Vagina (tissue), 2 donors: ENCODE data around the gene PI4KA.

Source experiments
- POLR2A ChIP-seq, 2 donors: fragments of 450-650 bp; IDR thresholded peaks; one replicate each; pipeline ENCODE4 v1.6.1; 2017; ENCODE audit warnings: antibody characterized with exemption in 2 of 2, mild to moderate bottlenecking in 2 of 2, moderate library complexity in 2 of 2
- POLR2AphosphoS5 ChIP-seq, 2 donors: sonication (generic); formaldehyde crosslinking; IDR thresholded peaks; one replicate each; pipeline ENCODE4 v1.9.0; 2017; ENCODE audit warnings: antibody characterized with exemption in 2 of 2, mild to moderate bottlenecking in 2 of 2, low read depth in 1 of 2; ENCODE audit not compliant: insufficient read depth in 1 of 2
- TF ChIP-seq, protein P1 (sequence below), 3 experiments: fragments of 450-650 bp in 2 of 3; fragments of 200-600 bp in 1 of 3; sonication (generic) in 1 of 3; IDR thresholded peaks; one replicate each; pipeline ENCODE4 v1.5.1; 2017 to 2019; ENCODE audit warnings: antibody characterized with exemption in 3 of 3, mild to moderate bottlenecking in 2 of 3, moderate library complexity in 2 of 3

DNA sequence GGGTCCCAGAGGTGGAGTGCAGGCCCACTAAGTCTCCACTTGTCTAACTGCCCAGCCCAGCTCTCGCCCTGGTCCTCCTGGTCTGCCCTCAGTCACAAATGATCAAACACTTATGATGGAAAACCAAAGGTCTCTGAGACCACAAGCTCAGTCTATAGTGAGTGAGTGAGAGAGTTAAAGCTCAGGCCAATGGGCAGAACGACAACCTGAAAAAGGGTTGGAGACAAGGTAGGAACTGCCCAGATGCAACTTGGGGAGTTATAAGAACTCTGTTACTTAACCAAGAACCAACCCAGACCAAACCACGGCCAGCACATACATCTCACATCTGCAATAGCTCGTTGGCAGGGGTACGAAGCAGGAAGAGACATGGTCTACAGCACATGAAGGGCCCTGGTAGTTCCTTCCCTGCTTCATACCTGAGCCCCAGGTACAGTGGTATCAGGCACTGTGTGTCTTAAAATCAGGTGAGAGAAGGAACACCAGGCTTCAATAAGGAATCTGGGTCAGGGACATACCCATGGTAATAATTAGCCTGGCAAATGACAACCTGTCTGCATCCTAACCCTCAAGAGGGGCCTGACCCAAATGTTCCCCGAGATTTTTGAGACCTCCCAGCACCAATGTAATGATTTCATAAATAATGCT, 48.9 kb downstream of the PI4KA start:
- TF ChIP-seq, protein P1, sequence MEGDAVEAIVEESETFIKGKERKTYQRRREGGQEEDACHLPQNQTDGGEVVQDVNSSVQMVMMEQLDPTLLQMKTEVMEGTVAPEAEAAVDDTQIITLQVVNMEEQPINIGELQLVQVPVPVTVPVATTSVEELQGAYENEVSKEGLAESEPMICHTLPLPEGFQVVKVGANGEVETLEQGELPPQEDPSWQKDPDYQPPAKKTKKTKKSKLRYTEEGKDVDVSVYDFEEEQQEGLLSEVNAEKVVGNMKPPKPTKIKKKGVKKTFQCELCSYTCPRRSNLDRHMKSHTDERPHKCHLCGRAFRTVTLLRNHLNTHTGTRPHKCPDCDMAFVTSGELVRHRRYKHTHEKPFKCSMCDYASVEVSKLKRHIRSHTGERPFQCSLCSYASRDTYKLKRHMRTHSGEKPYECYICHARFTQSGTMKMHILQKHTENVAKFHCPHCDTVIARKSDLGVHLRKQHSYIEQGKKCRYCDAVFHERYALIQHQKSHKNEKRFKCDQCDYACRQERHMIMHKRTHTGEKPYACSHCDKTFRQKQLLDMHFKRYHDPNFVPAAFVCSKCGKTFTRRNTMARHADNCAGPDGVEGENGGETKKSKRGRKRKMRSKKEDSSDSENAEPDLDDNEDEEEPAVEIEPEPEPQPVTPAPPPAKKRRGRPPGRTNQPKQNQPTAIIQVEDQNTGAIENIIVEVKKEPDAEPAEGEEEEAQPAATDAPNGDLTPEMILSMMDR (IDR thresholded peaks at IDR 0.05), result no peak
- TF ChIP-seq POLR2AphosphoS5 (IDR thresholded peaks at IDR 0.05; ENCODE audit: insufficient read depth in 1 of 2, low read depth in 1 of 2) (no peak), POLR2A (IDR thresholded peaks at IDR 0.05) (no peak)
